Osteocyte (in vitro differentiated cells): Measurements from ENCODE around the gene PMM2. TPM values are rescaled to one million over a fixed set of nuclear protein-coding genes. Genes with fewer than 3 reads are reported as not detected.
"Not testable (repeated sequence)": the region's sequence is repeated elsewhere in the genome, so short reads cannot be mapped to it uniquely, and the experiment has no call there.

Source experiments
- DNase-seq: peaks from one replicate; pipeline ENCODE4 v3.0.0; 2021; ENCODE audit warnings: mixed read lengths; ENCODE audit not compliant: unreplicated experiment; ENCODE audit errors: extremely low spot score
- H3K27ac Mint-ChIP-seq: one replicate; pipeline ENCODE4 v1.8.0; 2021; ENCODE audit warnings: mild to moderate bottlenecking, mixed read lengths; ENCODE audit not compliant: unreplicated experiment
- H3K27me3 Mint-ChIP-seq: one replicate; pipeline ENCODE4 v1.8.0; 2021; ENCODE audit warnings: mixed read lengths; ENCODE audit not compliant: unreplicated experiment
- H3K36me3 Mint-ChIP-seq: one replicate; pipeline ENCODE4 v1.8.0; 2021; ENCODE audit warnings: mixed read lengths; ENCODE audit not compliant: unreplicated experiment
- H3K4me1 Mint-ChIP-seq: one replicate; pipeline ENCODE4 v1.8.0; 2021; ENCODE audit warnings: mixed read lengths; ENCODE audit not compliant: unreplicated experiment
- H3K4me3 Mint-ChIP-seq: one replicate; pipeline ENCODE4 v1.8.0; 2021; ENCODE audit warnings: mild to moderate bottlenecking, moderate library complexity, mixed read lengths; ENCODE audit not compliant: unreplicated experiment
- H3K9me3 Mint-ChIP-seq: one replicate; pipeline ENCODE4 v1.8.0; 2021; ENCODE audit warnings: mixed read lengths; ENCODE audit not compliant: unreplicated experiment
- total RNA-seq: library from RNA; stranded (reverse); gene quantifications from 2 replicates; pipeline ENCODE4 v1.2.1, GENCODE V29; 2021
- TF ChIP-seq, protein P1 (sequence below): fragments of 200-600 bp; sonication (generic); IDR thresholded peaks from 2 replicates; pipeline ENCODE4 v1.5.0; 2021; ENCODE audit warnings: antibody characterized with exemption, mild to moderate bottlenecking, moderate library complexity

PMM2 gene
- total RNA-seq, 1 donor from 2014 or later: 42.9 TPM

DNA sequence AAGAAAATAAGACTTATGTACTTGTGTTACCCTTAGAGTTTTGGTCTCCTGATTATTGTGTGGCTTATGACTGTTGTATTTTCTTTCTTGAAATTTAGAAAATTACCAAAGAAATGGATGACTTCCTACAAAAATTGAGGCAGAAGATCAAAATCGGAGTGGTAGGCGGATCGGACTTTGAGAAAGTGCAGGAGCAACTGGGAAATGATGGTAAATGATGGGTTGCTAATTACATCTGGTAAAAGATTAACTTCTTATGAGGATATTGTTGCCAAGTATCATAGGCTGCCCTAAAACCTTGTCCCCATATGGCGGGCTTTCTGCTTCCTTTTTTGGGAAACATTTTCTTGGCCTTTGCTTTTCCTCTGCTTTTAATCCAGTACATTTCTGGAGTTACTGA lies 4.1 kb downstream of the PMM2 start:
- no peak overlapping the region for H3K27ac Mint-ChIP-seq
- peaks cover 23% of the 10 kb centered on the region for H3K36me3 Mint-ChIP-seq
- no peak for DNase-seq
- no peaks in the 10 kb centered on the region for H3K27me3 Mint-ChIP-seq
- H3K4me1 Mint-ChIP-seq: peaks cover 23% of the 10 kb centered on the region
- H3K9me3 Mint-ChIP-seq: no peaks in the 10 kb centered on the region
- TF ChIP-seq, protein P1, sequence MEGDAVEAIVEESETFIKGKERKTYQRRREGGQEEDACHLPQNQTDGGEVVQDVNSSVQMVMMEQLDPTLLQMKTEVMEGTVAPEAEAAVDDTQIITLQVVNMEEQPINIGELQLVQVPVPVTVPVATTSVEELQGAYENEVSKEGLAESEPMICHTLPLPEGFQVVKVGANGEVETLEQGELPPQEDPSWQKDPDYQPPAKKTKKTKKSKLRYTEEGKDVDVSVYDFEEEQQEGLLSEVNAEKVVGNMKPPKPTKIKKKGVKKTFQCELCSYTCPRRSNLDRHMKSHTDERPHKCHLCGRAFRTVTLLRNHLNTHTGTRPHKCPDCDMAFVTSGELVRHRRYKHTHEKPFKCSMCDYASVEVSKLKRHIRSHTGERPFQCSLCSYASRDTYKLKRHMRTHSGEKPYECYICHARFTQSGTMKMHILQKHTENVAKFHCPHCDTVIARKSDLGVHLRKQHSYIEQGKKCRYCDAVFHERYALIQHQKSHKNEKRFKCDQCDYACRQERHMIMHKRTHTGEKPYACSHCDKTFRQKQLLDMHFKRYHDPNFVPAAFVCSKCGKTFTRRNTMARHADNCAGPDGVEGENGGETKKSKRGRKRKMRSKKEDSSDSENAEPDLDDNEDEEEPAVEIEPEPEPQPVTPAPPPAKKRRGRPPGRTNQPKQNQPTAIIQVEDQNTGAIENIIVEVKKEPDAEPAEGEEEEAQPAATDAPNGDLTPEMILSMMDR: no peak
- H3K4me3 Mint-ChIP-seq: no peak overlapping the region

DNA sequence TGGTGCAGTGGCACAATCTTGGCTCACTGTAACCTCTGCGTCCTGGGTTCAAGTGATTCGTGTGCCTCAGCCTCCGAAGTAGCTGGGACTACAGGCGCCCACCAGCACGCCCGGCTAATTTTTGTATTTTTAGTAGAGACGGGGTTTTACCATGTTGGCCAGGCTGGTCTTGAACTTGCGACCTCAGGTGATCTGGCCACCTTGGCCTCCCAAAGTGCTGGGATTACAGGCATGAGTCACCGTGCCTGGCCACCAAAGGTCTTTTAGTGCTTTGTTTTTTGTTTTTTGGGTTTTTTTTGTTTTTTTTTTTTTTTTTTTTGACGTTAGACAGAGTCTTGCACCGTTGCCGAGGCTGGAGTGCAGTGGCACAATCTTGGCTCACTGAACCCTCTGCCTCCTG lies 6.1 kb downstream of the PMM2 start:
- H3K4me1 Mint-ChIP-seq: peaks cover 13% of the 10 kb centered on the region
- peaks cover 34% of the 10 kb centered on the region for H3K36me3 Mint-ChIP-seq
- not testable (repeated sequence) for H3K4me3 Mint-ChIP-seq, H3K27ac Mint-ChIP-seq, H3K9me3 Mint-ChIP-seq, DNase-seq, H3K27me3 Mint-ChIP-seq

DNA sequence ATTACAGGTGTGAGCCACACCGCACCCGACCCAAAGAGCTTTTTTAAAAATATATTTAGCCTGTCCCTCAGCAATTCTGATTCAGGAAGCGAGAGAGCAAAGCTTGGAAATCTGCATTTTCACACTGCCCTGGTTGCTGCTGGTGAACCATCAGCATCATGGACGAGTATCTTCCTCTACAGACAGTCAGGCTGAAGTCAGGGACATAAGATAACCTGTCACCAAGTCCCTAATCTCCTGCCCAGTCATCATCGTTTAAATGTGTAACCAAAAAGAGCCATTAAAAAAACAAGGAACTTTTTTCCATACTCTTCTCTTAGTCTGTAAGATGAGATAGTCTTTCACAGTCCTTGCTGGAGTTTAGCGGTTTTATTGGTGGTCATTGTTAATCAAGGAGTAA lies 6.7 kb downstream of the PMM2 start:
- Mint-ChIP-seq H3K27ac (no peak overlapping the region), H3K9me3 (no peaks in the 10 kb centered on the region), H3K4me3 (no peak overlapping the region), H3K27me3 (no peaks in the 10 kb centered on the region), H3K36me3 (peaks cover 39% of the 10 kb centered on the region), H3K4me1 (peaks cover 7% of the 10 kb centered on the region)
- TF ChIP-seq, protein P1: no peak
- no peak for DNase-seq

DNA sequence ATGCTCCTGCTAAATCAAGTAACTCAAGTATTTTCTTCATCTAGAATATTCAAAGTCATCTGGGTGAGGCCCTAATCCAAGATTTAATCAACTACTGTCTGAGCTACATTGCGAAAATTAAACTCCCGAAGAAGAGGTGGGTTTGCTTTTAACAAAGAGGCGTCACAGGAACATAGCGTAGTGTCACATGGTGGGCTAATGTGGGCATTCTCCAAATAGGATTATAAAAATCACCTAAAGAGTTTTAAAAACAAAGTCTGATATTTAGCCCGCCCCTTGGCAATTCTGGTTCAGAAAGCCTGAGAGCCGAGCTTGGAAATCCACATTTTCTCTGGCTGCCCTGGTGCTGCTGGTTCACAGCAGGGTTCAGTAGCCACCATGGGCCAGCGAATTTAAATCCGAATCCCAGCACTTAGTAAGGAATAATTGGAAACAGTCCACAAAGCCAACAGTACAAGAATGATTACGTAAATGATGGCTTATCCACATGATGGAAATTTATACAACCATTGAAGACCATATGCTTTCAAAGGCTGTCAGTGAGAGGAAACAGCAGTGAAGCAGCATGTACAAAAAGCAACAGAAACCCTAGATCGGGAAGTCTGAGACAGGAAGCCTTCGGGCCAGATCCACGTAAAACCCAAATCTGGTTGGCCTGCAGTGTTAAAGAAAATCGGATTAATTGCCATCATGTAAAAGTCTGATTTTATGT lies 8.8 kb downstream of the PMM2 start:
- no peak for DNase-seq
- Mint-ChIP-seq H3K36me3 (peaks cover 52% of the 10 kb centered on the region), H3K27me3 (no peaks in the 10 kb centered on the region), H3K4me1 (no peaks in the 10 kb centered on the region), H3K9me3 (no peaks in the 10 kb centered on the region), H3K27ac (no peak overlapping the region), H3K4me3 (no peak overlapping the region)
- TF ChIP-seq, protein P1: no peak

DNA sequence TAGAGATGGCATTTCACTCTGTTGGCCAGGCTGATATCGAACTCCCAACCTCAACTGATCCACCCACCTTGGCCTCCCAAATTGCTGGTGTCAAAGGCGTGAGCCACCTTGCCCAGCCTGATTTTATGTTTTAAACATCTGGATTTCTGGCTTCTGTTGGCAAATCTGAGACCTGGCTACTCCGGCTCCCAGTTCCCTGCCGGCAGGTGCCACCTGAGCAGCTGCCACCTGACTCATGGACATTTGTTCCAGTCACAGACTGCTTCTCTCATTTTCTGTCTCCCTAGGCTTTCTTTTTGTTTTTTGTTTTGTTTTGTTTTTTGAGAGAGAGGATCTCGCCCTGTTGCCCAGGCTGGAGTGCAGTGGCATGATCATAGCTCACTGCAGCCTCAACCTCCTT lies 9.6 kb downstream of the PMM2 start:
- H3K4me1 Mint-ChIP-seq: no peaks in the 10 kb centered on the region
- peaks cover 51% of the 10 kb centered on the region for H3K36me3 Mint-ChIP-seq
- no peak for DNase-seq
- no peaks in the 10 kb centered on the region for H3K9me3 Mint-ChIP-seq
- no peak overlapping the region for H3K27ac Mint-ChIP-seq
- no peaks in the 10 kb centered on the region for H3K27me3 Mint-ChIP-seq
- H3K4me3 Mint-ChIP-seq: no peak overlapping the region
- TF ChIP-seq, protein P1: no peak

DNA sequence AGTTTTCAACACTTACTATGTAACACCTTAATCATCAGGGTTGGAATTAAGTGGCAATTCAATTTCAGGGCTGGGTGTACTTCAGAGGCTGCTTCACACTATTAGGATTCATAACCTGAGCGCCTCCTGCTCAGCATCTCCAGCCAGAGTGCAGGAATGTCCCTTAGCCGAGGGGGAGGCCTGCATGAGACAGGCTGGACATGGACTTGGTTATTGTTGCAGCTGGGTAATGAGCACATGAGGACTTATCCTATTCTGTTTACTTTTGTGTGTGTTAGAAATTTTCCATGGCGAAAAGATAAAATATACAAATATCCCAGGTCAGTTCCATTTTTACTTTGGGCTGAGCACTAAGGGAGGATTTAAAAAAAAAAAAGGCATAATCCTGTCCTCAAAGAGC lies 10.4 kb downstream of the PMM2 start:
- Mint-ChIP-seq H3K27me3 (no peaks in the 10 kb centered on the region), H3K36me3 (peaks cover 54% of the 10 kb centered on the region), H3K27ac (no peak overlapping the region), H3K9me3 (no peaks in the 10 kb centered on the region), H3K4me1 (no peaks in the 10 kb centered on the region), H3K4me3 (no peak overlapping the region)
- TF ChIP-seq, protein P1: no peak
- no peak for DNase-seq
